ENCODE measurements around the gene KCND3.

Gene KCND3

DNA sequence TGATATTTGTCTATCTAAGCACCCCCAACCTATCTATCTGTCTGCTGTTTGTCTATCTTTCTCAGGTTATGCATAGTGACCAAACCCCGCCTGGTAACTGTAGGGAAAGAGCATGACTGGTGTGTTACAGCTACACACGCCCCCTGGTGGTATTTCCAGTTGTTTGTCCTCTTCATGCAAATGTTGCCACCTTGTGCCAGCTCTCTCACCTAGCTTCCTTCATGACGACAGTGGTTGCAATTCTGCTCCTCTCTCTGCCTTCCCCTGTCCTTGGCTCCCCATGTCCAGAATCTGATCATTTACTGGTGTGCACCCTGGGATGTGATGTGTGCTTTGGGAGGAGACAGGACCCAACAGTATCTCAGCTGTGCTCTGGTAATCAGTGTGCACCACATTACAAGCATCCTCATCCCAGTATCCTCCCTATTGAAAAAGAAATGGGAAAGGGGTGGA, 242.2 kb downstream of the KCND3 start:
- TF ChIP-seq SIN3A (IDR thresholded peaks at IDR 0.05; ENCODE audit: borderline replicate concordance, insufficient read depth, low read length) (no peak), POLR2AphosphoS5 (IDR thresholded peaks at IDR 0.05; ENCODE audit: low read depth, low read length) (no peak), FOXP2 (optimal IDR thresholded peaks at IDR 0.05; ENCODE audit: borderline replicate concordance, extremely low read depth, extremely low read length, insufficient read depth) (no peak)

DNA sequence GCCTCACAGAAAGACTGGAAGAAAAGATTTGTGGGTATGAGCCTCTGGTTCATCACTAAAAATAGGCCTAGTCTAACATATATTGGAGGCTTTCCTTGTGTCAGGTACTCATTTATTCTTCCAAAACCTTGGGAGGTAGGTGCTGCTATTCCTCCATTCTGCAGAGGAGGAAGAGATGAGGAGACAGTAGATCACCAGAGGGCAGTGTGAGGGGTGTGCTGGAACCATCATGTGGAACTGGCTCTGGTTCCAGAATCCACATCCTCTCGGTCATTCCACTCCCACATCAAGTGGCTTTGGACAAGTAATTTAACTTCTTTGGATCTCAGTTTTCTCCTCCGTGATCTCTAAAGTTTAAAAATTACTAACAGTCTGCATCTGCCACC, 242.9 kb downstream of the KCND3 start:
- TF ChIP-seq FOXP2 (optimal IDR thresholded peaks at IDR 0.05; ENCODE audit: borderline replicate concordance, extremely low read depth, extremely low read length, insufficient read depth), result no peak
- TF ChIP-seq, protein P1, sequence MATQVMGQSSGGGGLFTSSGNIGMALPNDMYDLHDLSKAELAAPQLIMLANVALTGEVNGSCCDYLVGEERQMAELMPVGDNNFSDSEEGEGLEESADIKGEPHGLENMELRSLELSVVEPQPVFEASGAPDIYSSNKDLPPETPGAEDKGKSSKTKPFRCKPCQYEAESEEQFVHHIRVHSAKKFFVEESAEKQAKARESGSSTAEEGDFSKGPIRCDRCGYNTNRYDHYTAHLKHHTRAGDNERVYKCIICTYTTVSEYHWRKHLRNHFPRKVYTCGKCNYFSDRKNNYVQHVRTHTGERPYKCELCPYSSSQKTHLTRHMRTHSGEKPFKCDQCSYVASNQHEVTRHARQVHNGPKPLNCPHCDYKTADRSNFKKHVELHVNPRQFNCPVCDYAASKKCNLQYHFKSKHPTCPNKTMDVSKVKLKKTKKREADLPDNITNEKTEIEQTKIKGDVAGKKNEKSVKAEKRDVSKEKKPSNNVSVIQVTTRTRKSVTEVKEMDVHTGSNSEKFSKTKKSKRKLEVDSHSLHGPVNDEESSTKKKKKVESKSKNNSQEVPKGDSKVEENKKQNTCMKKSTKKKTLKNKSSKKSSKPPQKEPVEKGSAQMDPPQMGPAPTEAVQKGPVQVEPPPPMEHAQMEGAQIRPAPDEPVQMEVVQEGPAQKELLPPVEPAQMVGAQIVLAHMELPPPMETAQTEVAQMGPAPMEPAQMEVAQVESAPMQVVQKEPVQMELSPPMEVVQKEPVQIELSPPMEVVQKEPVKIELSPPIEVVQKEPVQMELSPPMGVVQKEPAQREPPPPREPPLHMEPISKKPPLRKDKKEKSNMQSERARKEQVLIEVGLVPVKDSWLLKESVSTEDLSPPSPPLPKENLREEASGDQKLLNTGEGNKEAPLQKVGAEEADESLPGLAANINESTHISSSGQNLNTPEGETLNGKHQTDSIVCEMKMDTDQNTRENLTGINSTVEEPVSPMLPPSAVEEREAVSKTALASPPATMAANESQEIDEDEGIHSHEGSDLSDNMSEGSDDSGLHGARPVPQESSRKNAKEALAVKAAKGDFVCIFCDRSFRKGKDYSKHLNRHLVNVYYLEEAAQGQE (IDR thresholded peaks at IDR 0.05; ENCODE audit: insufficient read depth in 1 of 2, low read depth in 2 of 2, low read length in 2 of 2), result no peak
- no peak for TF ChIP-seq POLR2AphosphoS5 (IDR thresholded peaks at IDR 0.05; ENCODE audit: low read depth, low read length)
- no peak for TF ChIP-seq TAF1 (IDR thresholded peaks at IDR 0.05; ENCODE audit: borderline replicate concordance, insufficient read depth, low read length)
- TF ChIP-seq SIN3A (IDR thresholded peaks at IDR 0.05; ENCODE audit: borderline replicate concordance, insufficient read depth, low read length), result no peak

DNA sequence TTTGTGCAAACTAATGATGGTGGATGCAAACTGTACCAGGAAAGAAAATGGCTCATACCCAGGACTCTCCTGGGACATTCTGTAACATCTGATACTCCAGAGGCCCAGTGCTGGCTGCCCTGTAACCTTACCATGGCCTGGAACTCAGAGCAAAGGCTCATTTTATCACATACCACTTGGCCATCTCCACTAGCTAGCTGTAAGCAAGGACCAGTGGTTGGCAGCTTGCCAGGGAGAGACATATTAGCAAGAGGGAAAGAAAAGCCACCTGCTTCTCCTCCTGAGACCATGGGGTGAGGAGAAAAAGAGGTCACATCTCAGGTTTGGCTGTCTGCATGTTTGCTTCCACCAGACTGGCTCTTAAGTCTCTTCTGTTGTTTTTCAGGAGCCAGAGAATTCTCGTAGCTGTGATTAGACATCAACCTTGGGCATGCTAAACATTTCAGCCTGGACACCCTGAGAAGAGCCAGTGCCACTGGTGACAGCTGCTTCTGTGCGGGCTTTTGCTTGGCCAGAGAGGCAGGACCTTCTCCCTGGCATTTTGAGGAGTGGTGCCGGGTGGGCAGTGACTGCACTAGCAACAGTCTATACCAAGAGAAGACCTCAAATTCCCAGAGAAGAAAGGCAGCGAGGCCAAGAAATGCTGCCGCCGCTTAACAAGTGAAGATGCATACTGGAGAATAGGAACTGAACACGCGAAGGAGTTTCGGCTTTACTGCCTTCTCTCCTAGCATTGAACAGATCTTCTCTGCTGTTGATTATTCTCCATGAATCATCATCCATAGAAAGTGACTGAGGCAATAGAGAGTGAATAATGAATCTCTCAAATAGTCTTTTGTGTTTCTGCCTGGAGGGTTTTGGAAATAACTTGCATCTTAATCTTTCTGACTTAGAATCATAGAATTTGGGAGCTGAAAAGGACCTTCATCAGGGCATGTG, 243.5 kb downstream of the KCND3 start:
- TF ChIP-seq SIN3A (IDR thresholded peaks at IDR 0.05; ENCODE audit: borderline replicate concordance, insufficient read depth, low read length) (no peak), FOXP2 (optimal IDR thresholded peaks at IDR 0.05; ENCODE audit: borderline replicate concordance, extremely low read depth, extremely low read length, insufficient read depth) (no peak), TAF1 (IDR thresholded peaks at IDR 0.05; ENCODE audit: borderline replicate concordance, insufficient read depth, low read length) (no peak), POLR2AphosphoS5 (IDR thresholded peaks at IDR 0.05; ENCODE audit: low read depth, low read length) (no peak)

DNA sequence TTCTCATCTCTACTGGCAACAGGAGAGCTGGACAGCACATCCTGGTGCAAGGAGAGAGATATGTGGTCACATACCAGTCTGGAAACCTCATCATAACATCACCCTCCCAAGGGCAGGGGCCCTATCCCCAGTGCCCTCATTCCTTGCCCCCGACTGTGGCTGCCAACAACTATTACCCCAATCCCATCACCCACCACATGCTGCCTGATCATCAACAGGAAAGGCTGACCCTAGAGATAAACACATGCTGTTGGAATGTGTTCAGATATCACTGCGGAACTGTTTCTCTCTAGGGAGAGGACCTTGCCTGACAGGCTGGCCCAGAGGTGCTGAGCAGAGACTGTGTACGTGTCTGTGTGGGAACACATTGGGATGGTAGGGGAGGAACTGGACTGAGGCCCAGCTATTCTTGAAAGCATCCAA, 245.8 kb downstream of the KCND3 start:
- TF ChIP-seq FOXP2 (optimal IDR thresholded peaks at IDR 0.05; ENCODE audit: borderline replicate concordance, extremely low read depth, extremely low read length, insufficient read depth) (no peak), TAF1 (IDR thresholded peaks at IDR 0.05; ENCODE audit: borderline replicate concordance, insufficient read depth, low read length) (no peak), POLR2AphosphoS5 (IDR thresholded peaks at IDR 0.05; ENCODE audit: low read depth, low read length) (no peak), SIN3A (IDR thresholded peaks at IDR 0.05; ENCODE audit: borderline replicate concordance, insufficient read depth, low read length) (no peak)
- TF ChIP-seq, protein P1 (IDR thresholded peaks at IDR 0.05; ENCODE audit: insufficient read depth in 1 of 2, low read depth in 2 of 2, low read length in 2 of 2), result no peak

DNA sequence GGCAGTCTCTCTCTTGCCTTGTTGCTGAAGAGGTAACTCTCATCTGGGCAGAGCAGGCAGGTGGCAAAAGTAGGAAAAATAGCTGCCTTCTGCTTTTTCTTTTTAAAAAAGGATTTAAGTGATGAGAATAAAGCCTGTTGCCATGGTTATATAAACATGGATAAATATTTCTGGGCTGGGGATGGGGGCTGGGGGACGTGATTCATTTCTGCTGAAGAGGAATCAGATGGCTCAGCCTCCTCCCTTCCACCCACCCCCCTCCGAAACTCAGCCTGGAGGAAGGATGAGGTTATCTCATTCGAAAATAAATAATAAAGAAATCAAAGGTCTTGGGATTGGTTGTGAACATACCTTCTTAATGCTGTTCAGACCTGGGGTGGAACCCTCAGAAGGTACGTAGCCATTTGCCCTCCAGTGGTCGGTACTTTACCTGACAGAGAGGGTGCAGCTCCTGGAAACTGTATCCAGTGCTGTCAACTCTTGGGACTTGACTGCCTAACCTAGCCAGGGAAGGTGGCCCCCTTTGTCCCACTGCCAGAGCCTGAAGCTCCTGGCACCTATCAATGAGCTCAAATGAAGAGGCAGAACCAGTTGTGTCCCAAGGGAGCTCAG, 246.4 kb downstream of the KCND3 start:
- no peak for TF ChIP-seq TAF1 (IDR thresholded peaks at IDR 0.05; ENCODE audit: borderline replicate concordance, insufficient read depth, low read length)

DNA sequence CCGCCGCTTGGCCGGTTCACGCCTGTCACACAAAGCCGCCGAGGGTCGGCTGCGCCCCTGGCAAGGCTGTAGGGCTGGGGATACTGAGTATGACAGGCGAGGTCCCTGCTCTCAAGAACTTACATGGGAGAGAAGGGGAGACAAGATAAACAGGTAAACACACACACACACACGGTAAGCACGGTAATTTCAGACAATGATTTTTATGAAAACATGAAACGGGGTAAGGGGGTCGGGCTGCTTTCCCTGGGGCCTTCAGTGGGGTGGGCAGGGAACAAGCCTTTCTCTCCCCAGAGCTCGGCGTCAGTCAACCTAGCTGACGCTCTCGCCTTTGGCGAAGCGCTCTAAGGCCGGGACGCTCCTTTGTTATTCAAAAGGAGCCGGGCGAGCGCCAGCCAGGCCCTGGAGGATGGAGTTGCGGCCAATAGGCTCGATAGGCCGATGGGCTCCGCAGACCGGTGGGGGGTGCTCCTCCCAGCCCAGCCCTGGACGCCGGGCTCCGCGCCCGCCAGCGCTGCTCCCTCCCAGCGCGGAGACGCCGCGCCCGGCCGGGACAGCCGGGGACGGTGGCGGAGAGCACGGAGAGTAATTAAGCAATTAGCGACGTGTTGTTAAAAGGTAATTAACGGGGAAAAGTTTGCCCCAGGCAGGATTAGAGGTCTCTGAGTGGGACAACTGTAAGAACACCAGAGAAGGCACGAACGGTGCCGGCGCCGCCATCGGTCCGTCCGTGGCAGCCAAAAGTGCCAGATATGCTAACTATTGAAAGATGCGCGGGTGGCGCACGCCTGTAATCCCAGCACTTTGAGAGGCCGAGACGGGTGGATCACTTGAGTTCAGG, 249.3 kb downstream of the KCND3 start:
- TF ChIP-seq FOXP2 (optimal IDR thresholded peaks at IDR 0.05; ENCODE audit: borderline replicate concordance, extremely low read depth, extremely low read length, insufficient read depth) (no peak), SIN3A (IDR thresholded peaks at IDR 0.05; ENCODE audit: borderline replicate concordance, insufficient read depth, low read length) (no peak), POLR2AphosphoS5 (IDR thresholded peaks at IDR 0.05; ENCODE audit: low read depth, low read length) (no peak), TAF1 (IDR thresholded peaks at IDR 0.05; ENCODE audit: borderline replicate concordance, insufficient read depth, low read length) (no peak)
- TF ChIP-seq, protein P1 (IDR thresholded peaks at IDR 0.05; ENCODE audit: insufficient read depth in 1 of 2, low read depth in 2 of 2, low read length in 2 of 2), result no peak

All from PFSK-1 (cell line).